Stimulated activated CD4-positive, alpha-beta T cell treated with anti-CD3 and anti-CD28 coated beads, TNF-alpha, amount 100 ng/mL, for 24 hours (primary cell): ENCODE measurements around the gene DHX32.
"Not testable (repeated sequence)": the region's sequence is repeated elsewhere in the genome, so short reads cannot be mapped to it uniquely, and the experiment has no call there.

Experiments
- DNase-seq, 3 experiments: peaks; one replicate each; pipeline ENCODE4 v3.0.0-alpha.2; 2020; ENCODE audit warnings: low read depth in 3 of 3

The DHX32 gene

DNA sequence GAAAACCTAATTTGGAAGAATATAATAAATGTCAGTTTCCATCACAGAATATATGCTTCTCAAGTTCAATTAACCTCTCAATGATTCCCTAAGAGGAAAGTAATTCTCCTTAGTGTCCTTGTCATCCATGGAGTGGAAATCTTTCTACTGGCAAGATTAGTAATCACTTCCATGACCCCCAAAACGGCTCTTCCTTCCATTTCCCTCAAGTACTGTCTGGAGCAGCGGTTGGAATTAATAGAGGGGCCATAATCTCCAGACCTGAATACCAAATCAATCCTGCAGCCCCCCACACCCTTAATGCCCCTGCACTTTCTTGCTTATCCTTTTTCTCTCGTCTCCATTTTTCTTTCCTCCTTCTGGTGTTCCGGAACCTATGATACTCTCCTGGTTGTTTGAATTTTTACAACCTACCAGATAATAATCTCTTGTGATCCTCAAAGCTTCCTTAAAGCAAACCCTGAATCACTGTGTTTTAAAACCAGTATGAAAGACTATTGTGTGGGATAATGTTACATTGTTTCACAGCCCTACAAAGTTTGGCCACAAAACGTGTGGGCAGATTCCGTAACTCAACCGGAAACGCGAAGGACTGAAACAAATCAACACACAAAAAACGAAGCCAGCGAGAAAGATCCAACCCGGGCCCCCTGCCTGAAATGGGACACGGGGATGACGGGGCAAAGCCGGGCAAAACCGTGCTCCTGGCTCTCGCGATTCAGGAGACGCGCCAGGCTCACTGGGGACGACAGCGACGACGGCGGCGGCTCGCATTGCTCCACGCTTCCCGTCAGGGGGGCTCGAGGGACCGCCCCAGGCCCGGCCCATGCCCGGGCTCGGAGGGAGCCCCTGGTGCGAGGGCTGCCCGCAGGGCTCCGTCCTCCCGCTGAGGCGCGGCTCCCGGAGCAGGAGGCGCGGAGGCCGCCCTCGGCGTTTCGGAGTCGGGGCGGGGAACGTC, 14.3 kb upstream of the DHX32 start:
- peak; percentile 22 to 53 (median 31) for DNase-seq

DNA sequence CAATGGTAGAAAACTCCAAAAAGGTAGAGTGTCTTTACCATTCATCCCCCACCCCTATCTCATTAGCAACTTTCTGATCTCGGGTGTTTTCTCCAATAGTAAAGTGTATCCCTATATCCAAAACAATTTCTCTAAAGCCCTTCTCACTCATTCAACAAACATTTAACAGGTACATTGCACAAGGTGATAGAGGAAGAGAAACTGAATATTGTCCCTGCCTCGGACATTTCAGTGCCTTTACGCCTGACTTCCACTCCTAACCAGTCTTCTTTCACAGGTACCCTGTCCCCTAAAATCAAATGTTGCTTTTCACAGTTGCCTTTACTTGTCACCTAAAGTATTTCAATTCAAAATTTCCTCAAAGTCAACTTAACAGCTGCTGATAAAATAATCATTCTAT, 13.1 kb upstream of the DHX32 start:
- DNase-seq: not testable (repeated sequence)

- DNase-seq: not testable (repeated sequence)
Measured at GRCh38 chr10:125892402-125892801, 11.3 kb upstream of the DHX32 start.

GRCh38 chr10:125889441-125889840, 8.3 kb upstream of the DHX32 start:
- not testable (repeated sequence) for DNase-seq

DNA sequence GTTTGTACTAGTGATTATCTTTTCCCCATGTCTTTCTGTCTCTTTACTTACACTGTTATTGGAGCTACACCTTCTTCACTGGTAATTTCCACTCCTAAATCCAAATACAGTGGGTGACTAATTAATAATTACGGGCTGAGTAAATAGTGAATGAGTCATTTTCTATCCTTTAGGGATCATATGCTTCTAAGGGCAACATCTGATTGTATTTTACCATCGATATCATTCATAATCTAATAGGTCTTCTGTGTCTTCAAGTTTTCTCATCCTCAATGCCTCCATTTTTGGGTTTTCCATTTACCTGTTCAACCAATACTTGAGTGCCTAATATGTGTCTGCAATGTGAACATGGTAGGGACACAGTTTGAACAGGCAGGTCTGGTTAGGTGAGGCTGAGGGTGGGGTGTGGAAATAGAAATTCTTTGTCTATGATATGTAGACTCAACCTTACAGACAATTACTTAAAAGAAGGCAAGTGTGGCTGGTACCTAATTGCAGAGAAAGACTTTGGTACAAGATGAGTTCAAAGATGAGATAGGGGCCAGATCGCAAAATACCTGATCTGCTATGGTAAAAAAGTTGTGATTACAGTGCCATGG, 5.9 kb upstream of the DHX32 start:
- DNase-seq: no peak

- no peak for DNase-seq
Measured at GRCh38 chr10:125883211-125883610, 2.1 kb upstream of the DHX32 start.

GRCh38 chr10:125882596-125882995, 1.5 kb upstream of the DHX32 start:
- no peak for DNase-seq

DNA sequence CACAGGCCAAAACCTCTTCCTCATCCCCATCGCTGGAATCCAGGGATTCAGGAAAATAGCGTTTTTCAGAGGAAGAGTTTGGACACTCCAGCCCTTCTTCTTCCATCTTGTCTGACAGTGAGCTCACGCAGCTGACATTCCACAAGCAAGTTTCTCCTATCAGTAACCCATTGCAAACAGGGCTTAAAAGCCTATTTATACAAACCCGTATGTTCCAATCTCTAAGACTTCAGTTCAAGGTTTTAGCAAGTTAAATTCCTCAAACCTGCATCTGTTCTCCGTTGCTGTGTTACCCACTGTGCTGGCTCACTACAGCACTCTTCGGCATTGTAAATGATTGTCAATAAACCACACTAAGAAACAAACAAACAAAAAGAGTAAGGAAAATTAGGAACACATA, 373 bp downstream of the DHX32 start:
- DNase-seq: no peak

DNA sequence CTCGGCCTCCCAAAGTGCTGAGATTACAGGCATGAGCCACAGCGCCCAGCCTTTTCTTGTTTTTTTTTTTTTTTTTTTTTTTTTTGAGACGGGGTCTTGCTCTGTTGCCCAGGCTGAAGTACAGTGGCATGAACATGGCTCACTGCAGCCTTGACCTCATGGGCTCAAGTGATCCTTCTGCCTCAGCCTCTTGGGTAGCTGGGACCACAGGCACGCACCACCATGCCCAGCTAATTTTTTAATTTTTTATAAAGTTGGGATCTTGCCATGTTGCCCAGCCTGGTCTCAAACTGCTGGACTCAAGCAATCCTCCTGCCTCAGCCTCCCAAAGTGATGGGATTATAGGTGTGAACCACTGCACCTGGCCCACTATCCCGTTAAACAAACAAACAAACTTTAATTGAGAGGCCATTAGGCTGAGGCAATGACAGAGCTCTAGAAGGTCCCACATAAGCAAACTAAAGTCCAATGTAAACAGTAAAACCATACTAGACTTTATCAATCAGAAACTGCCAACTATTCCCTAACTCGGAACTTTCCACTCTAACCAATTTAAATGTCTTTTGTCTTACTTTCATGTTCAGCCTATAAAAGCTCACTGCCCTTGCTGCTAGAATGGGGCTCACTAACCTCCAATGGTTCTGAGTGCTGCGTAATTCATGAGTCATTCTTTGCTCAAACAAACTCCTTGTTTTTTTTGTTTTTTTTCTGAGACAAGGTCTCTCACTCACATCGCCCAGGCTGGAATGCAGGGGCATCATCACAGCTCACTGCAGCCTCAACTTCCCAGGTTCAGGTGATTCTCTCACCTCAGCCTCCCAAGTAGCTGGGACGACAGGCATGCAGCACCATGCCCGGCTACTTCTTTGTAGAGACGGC, 1.9 kb downstream of the DHX32 start:
- no peak for DNase-seq

DNA sequence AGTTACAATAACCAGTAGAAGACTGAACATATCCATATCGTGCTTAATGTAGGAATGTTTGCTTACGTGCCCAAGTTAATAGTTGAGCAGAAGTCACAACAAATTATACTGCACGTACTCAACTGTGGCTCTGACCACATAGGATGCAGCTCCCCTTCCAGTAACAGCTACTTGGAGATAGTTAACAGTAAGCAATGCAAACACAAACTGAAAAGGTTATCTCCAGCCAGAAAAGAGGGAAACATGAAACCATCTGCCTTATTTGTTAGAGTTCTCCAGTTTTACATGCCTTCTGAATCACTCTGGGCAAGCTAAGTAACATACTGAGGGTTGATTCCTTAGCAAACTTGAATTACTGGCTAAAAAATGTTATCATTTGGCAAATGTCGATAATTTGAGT, 9.8 kb downstream of the DHX32 start:
- DNase-seq: no peak

DNA sequence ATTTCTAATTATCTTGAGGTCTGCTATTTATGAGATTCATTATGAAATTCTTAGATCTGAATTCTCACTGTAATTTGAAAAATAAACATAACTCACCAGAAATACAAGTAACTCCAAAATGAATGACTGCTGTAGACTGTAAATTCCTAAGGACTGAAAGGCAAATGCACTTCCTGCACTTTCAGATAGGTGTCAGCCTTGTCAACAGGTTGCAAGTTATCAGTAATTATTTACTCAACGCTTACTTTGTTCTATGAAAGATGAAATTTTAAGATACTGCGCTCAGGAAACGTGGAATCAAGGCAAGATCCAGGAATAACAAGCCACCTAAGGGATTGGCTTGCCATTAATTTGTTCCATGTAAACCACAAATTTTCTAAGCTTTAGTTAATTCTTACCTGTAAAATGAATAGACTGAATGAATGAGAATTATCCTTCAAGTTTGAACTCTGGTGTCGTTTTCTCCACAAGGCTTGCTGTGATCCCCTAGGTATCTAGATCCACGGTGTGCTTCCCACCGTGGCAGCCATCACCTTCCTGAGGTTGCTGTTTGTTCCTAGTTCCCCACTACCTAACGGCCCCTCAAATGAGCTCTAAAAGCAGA, 12.6 kb downstream of the DHX32 start:
- DNase-seq: no peak

- DNase-seq: no peak
Measured at GRCh38 chr10:125866421-125867029, 14.6 kb downstream of the DHX32 start.

- no peak for DNase-seq
Measured at GRCh38 chr10:125865120-125865519, 16.0 kb downstream of the DHX32 start.

GRCh38 chr10:125859128-125859817, 21.8 kb downstream of the DHX32 start:
- no peak for DNase-seq

DNA sequence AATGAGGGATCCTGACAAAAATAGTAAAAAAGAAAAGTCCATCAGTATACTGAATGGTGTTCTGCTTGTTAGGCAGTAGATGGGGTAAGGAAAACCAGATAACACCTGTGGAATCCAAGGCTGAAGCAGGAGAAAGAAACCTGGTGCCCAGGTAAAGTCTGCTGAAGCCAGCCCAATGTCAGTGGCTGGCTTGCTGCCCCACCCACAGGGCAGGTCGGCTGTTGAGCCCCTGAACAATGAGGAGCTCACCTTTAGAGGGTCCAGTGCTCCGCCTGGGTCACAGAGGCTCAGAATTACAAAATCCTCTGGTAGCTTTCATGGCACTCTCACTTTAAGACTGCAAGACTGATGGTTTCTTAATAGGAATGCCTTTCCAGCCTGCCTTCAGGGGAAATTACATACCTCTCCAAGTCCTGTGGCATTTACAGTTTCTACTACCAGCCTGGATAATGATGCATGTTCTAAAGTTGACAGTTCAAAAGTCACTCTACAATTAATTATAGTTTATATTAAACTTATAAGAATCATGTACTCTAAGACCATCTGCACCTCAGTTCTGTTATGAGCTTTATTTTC, 23.8 kb downstream of the DHX32 start:
- no peak for DNase-seq

GRCh38 chr10:125852487-125852886, 28.6 kb downstream of the DHX32 start:
- DNase-seq: no peak

DNA sequence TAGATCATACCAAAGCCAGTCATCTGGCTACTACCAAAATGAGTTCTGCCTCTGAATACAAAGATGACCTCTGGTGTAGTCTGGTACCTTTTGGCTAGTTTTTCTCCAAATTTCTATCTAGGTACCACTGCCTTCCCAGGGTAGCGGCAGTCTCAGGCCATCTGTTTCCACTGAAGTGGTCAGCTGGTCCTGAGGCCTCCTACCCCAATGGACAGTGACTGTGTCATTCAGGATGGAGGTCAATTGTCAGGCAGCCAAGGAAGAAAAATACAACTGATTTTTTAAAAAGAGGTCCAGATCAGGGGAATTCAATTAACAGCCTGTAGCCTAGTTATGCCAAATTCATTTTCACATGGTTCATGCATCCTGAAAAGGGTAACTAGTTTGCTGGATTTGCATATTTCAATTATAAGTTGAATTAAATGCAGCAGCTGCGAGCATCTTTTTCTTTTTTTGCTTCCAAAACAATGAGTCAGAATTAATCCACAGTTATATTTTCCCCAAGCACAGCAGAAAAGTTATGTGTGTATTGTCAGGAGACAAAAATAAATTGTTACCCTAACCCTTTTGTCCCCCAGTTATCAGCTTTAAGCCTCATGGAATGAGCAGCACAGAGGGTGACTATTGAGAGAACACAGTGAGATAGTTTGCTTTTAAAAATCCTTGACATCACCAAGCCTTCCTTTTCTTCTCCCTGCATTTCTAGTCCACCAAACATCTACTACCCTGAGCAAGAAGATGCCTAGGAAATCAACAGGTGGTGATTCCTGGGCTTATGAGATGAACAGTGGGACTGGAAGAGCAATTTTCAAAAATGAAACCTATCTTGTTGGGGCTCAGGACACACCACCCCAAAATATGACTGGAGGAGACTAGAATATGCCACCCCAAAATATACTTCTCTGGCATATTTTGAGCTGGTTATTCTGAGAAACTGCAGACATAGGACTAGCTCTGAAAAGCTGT, 30.0 kb downstream of the DHX32 start:
- no peak for DNase-seq

DNA sequence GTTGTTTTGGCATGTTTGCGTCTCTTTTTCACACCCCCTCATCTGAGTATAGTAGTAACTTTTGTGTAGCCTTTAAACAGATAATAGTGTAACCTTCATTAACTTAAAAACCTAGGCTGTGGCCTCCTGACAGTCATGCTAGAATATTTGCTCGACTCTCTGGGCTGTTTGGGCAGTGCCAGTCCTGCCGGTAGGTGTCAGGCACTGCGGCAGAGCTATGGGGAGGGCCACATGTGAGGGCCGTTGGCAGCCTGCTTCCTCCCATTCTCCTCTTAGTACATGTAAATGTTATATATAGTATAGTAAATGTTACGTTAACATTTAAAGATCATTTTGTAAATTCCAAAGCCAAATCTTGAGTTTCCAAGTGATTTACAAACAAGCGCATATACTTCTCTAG, 31.6 kb downstream of the DHX32 start:
- DNase-seq: no peak

GRCh38 chr10:125848857-125849256, 32.2 kb downstream of the DHX32 start:
- DNase-seq: no peak
